Left ventricle myocardium inferior (tissue), 1 donor: ENCODE measurements around the gene PTPRG. TPM values are rescaled to one million over a fixed set of nuclear protein-coding genes. Genes with fewer than 3 reads are reported as not detected.

Source experiments
- DNase-seq: peaks from one replicate; pipeline ENCODE4 v3.0.0-alpha.2; 2020
- H3K27ac ChIP-seq: fragments of 200-600 bp; replicated peaks from 2 replicates; pipeline ENCODE4 v1.8.0; 2021
- H3K27me3 ChIP-seq: fragments of 200-600 bp; 2 replicates; pipeline ENCODE4 v1.8.0; 2021; ENCODE audit warnings: low read depth
- H3K36me3 ChIP-seq: fragments of 200-600 bp; 2 replicates; pipeline ENCODE4 v1.8.0; 2021
- H3K4me1 ChIP-seq: fragments of 200-600 bp; 2 replicates; pipeline ENCODE4 v1.8.0; 2021
- H3K4me3 ChIP-seq: fragments of 200-600 bp; 2 replicates; pipeline ENCODE4 v1.8.0; 2021; ENCODE audit warnings: mild to moderate bottlenecking, moderate library complexity
- H3K9me3 ChIP-seq: fragments of 200-600 bp; replicated peaks from 2 replicates; pipeline ENCODE4 v1.8.0; 2021
- CTCF ChIP-seq: fragments of 200-600 bp; IDR thresholded peaks from 2 replicates; pipeline ENCODE4 v1.8.0; 2021; ENCODE audit warnings: antibody characterized with exemption, mild to moderate bottlenecking, borderline replicate concordance
- intact Hi-C: fragments of 100-400 bp; cut with micrococcal nuclease; formaldehyde crosslinking; loops from one replicate; pipeline ENCODE4 v1.11.0; 2022
- total RNA-seq: library from RNA; stranded (reverse); fragmentation: NEBNext Ultra II Directional; extraction: Animal tissue kit (Norgen Biotek cat#: 25700); gene quantifications from one replicate; pipeline ENCODE4 v1.2.1, GENCODE V29; 2021
- donor health status: DM: no; HTN: yes; CAD: no; lungs with severe emphysema.

The PTPRG gene
- total RNA-seq, 1 donor from 2014 or later, result 29.6 TPM

- no peak overlapping the region for H3K4me3 ChIP-seq
- H3K4me1 ChIP-seq, result peaks cover 72% of the 10 kb centered on the region
- H3K27ac ChIP-seq, result peak overlapping the region; percentile 42
- DNase-seq, result no peak
- TF ChIP-seq CTCF, result no peak
- peaks cover 6% of the 10 kb centered on the region for H3K9me3 ChIP-seq
- no peaks in the 10 kb centered on the region for H3K27me3 ChIP-seq
- intact Hi-C loops, result no loop called here
- peaks cover 3% of the 10 kb centered on the region for H3K36me3 ChIP-seq
These were observed 606.3 kb downstream of the PTPRG start for GRCh38 chr3:62167566-62168262.

GRCh38 chr3:62168356-62168755, 607.0 kb downstream of the PTPRG start:
- DNase-seq, result no peak
- Histone ChIP-seq H3K27ac (no peak overlapping the region), H3K4me3 (no peak overlapping the region), H3K36me3 (peaks cover 3% of the 10 kb centered on the region), H3K27me3 (no peaks in the 10 kb centered on the region), H3K9me3 (peaks cover 6% of the 10 kb centered on the region), H3K4me1 (peaks cover 68% of the 10 kb centered on the region)
- intact Hi-C loops, result no loop called here
- TF ChIP-seq CTCF, result no peak

- H3K36me3 ChIP-seq, result peaks cover 3% of the 10 kb centered on the region
- no peaks in the 10 kb centered on the region for H3K27me3 ChIP-seq
- peaks cover 6% of the 10 kb centered on the region for H3K9me3 ChIP-seq
- intact Hi-C loops, result no loop called here
- DNase-seq, result no peak
- no peak overlapping the region for H3K4me3 ChIP-seq
- H3K27ac ChIP-seq, result peak overlapping the region; percentile 27
- peaks cover 66% of the 10 kb centered on the region for H3K4me1 ChIP-seq
- no peak for TF ChIP-seq CTCF
These were observed 608.7 kb downstream of the PTPRG start for GRCh38 chr3:62169906-62170660.

GRCh38 chr3:62171789-62172188, 610.4 kb downstream of the PTPRG start:
- Histone ChIP-seq H3K4me1 (peaks cover 55% of the 10 kb centered on the region), H3K27ac (no peak overlapping the region), H3K4me3 (no peak overlapping the region), H3K36me3 (peaks cover 3% of the 10 kb centered on the region), H3K9me3 (peaks cover 6% of the 10 kb centered on the region), H3K27me3 (no peaks in the 10 kb centered on the region)
- no peak for DNase-seq
- intact Hi-C loops, result no loop called here
- TF ChIP-seq CTCF, result no peak

GRCh38 chr3:62172199-62172598, 610.8 kb downstream of the PTPRG start:
- peaks cover 6% of the 10 kb centered on the region for H3K9me3 ChIP-seq
- intact Hi-C loops, result no loop called here
- no peaks in the 10 kb centered on the region for H3K27me3 ChIP-seq
- no peak overlapping the region for H3K27ac ChIP-seq
- H3K36me3 ChIP-seq, result peaks cover 3% of the 10 kb centered on the region
- DNase-seq, result no peak
- TF ChIP-seq CTCF, result no peak
- H3K4me1 ChIP-seq, result peaks cover 51% of the 10 kb centered on the region
- H3K4me3 ChIP-seq, result no peak overlapping the region
